PC-3 (cell line): ENCODE results near the gene GPBP1. TPM values are rescaled to one million over a fixed set of nuclear protein-coding genes. Genes with fewer than 3 reads are reported as not detected.

Experiments
- ATAC-seq: fragments of 200-7000 bp; cut with Tn5 transposase; 2 replicates; pipeline ENCODE4 v1.9.1; 2020; ENCODE audit warnings: mild to moderate bottlenecking, moderate library complexity
- BruUV-seq: library from RNA; stranded (reverse); fragments of 400-500 nt; replicated peaks from 2 replicates; lab custom pipeline; 2021; lab: Mats Ljungman, UMichigan
- CTCF ChIA-PET: fragments of 300-600 bp; sonication (Branson Sonifier 250); formaldehyde crosslinking; loops from one replicate; lab custom pipeline; 2022; ENCODE audit warnings: antibody characterized with exemption; lab: Charles Lee
- POLR2A ChIA-PET: fragments of 300-600 bp; sonication (Branson Sonifier 250); formaldehyde crosslinking; loops from one replicate; lab custom pipeline; 2022; ENCODE audit warnings: antibody characterized with exemption; ENCODE audit not compliant: unreplicated experiment; lab: Charles Lee
- DNase-seq: peaks from one replicate; pipeline ENCODE4 v3.0.0-alpha.2; 2015
- H2AFZ ChIP-seq: fragments of 300-600 bp; sonication (generic); 2 replicates; pipeline ENCODE4 v1.6.0; 2016; ENCODE audit warnings: antibody characterized with exemption, low read length
- H3F3A ChIP-seq: fragments of 300-600 bp; sonication (generic); one replicate; pipeline ENCODE4 v1.6.0; 2017; ENCODE audit warnings: antibody characterized with exemption, low read length, control low read depth, mild to moderate bottlenecking; ENCODE audit not compliant: unreplicated experiment
- H3K27ac ChIP-seq: fragments of 300-600 bp; sonication (generic); 2 replicates; pipeline ENCODE4 v1.5.1; 2016; ENCODE audit warnings: mild to moderate bottlenecking, low read length
- H3K27me3 ChIP-seq: fragments of 300-600 bp; sonication (generic); 2 replicates; pipeline ENCODE4 v1.6.1; 2016; ENCODE audit warnings: low read length, mixed read lengths
- H3K36me3 ChIP-seq: fragments of 300-600 bp; sonication (generic); 2 replicates; pipeline ENCODE4 v1.6.1; 2016; ENCODE audit warnings: low read depth, mixed run types, low read length, mixed read lengths
- H3K4me1 ChIP-seq: fragments of 300-600 bp; sonication (generic); 2 replicates; pipeline ENCODE4 v1.5.1; 2016; ENCODE audit warnings: low read length; ENCODE audit not compliant: insufficient read depth
- H3K4me2 ChIP-seq: fragments of 300-600 bp; sonication (generic); 2 replicates; pipeline ENCODE4 v1.6.0; 2016; ENCODE audit warnings: low read length
- H3K4me3 ChIP-seq: fragments of 300-600 bp; sonication (generic); 2 replicates; pipeline ENCODE4 v1.5.1; 2016; ENCODE audit warnings: mild to moderate bottlenecking, low read length, mixed read lengths
- H3K79me2 ChIP-seq: fragments of 300-600 bp; sonication (generic); 2 replicates; pipeline ENCODE4 v1.6.1; 2017; ENCODE audit warnings: low read length, mixed read lengths
- H3K9ac ChIP-seq: fragments of 300-600 bp; sonication (generic); 2 replicates; pipeline ENCODE4 v1.6.0; 2016; ENCODE audit warnings: mild to moderate bottlenecking, low read length
- H3K9me2 ChIP-seq: fragments of 300-600 bp; sonication (generic); replicated peaks from 2 replicates; pipeline ENCODE4 v1.6.1; 2016; ENCODE audit warnings: mixed run types, low read length, mixed read lengths
- H3K9me3 ChIP-seq: fragments of 300-600 bp; sonication (generic); 2 replicates; pipeline ENCODE4 v1.6.1; 2016; ENCODE audit warnings: low read length, mixed read lengths
- H4K20me1 ChIP-seq: fragments of 300-600 bp; sonication (generic); 2 replicates; pipeline ENCODE4 v1.6.1; 2016; ENCODE audit warnings: low read length, mixed read lengths
- EZH2 ChIP-seq: fragments of 300-600 bp; sonication (generic); IDR thresholded peaks from one replicate; pipeline ENCODE4 v1.6.1; 2017; ENCODE audit warnings: antibody characterized with exemption, mild to moderate bottlenecking, low read length; ENCODE audit not compliant: unreplicated experiment
- EZH2phosphoT487 ChIP-seq: fragments of 300-600 bp; sonication (generic); IDR thresholded peaks from 2 replicates; pipeline ENCODE4 v1.6.1; 2018; ENCODE audit warnings: mild to moderate bottlenecking, antibody characterized with exemption, low read length, borderline replicate concordance
- intact Hi-C: fragments of 100-400 bp; cut with micrococcal nuclease; formaldehyde crosslinking; loops from 2 replicates; pipeline ENCODE4 v1.9.0; 2023
- total RNA-seq: library from RNA; depleted of rRNA; stranded (reverse); fragments of >200 nt; gene quantifications from 2 replicates; pipeline ENCODE4 v1.2.3, GENCODE V29; 2014
- TF ChIP-seq, protein P1 (sequence below): fragments of 300-600 bp; sonication (generic); conservative IDR thresholded peaks from 2 replicates; pipeline ENCODE4 v1.5.1; 2017; ENCODE audit warnings: antibody characterized with exemption, low read depth, mild to moderate bottlenecking, low read length

The GPBP1 gene
- total RNA-seq, 1 experiment from 2014 or later: 31.8 TPM

DNA sequence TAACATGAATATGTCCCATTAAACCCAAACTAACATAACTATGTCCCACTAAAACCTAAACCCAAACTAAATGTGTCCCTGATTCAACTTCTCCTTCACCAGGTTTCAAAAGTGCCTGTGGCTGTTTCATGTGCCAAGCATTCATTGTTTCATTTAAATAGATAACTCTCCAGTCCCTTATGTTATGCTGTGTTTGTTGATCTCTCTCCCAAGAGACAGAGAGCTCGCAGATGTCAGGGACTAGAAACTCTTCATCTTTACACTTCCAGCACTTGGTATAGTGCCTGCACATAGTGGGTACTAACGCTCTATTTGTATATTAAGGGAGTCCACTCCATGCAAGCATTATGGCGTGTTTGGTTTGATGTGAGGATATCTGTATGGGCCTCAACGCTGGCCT lies 118.0 kb downstream of the GPBP1 start:
- no peak overlapping the region for H2AFZ ChIP-seq
- no peak overlapping the region for H3K27ac ChIP-seq
- intact Hi-C loops: no loop called here
- no peaks in the 10 kb centered on the region for H4K20me1 ChIP-seq
- CTCF ChIA-PET: no interaction called here
- no peaks in the 10 kb centered on the region for H3K9me3 ChIP-seq
- BruUV-seq: no TSS peak
- no peaks in the 10 kb centered on the region for H3K4me1 ChIP-seq
- ATAC-seq (no peak), DNase-seq (no peak)
- H3K79me2 ChIP-seq: no peaks in the 10 kb centered on the region
- POLR2A ChIA-PET: no interaction called here
- no peak overlapping the region for H3K9ac ChIP-seq
- TF ChIP-seq EZH2phosphoT487: no peak
- TF ChIP-seq, protein P1, sequence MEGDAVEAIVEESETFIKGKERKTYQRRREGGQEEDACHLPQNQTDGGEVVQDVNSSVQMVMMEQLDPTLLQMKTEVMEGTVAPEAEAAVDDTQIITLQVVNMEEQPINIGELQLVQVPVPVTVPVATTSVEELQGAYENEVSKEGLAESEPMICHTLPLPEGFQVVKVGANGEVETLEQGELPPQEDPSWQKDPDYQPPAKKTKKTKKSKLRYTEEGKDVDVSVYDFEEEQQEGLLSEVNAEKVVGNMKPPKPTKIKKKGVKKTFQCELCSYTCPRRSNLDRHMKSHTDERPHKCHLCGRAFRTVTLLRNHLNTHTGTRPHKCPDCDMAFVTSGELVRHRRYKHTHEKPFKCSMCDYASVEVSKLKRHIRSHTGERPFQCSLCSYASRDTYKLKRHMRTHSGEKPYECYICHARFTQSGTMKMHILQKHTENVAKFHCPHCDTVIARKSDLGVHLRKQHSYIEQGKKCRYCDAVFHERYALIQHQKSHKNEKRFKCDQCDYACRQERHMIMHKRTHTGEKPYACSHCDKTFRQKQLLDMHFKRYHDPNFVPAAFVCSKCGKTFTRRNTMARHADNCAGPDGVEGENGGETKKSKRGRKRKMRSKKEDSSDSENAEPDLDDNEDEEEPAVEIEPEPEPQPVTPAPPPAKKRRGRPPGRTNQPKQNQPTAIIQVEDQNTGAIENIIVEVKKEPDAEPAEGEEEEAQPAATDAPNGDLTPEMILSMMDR: no peak
- TF ChIP-seq EZH2: no peak
- H3K36me3 ChIP-seq: no peaks in the 10 kb centered on the region
- no peak overlapping the region for H3K4me3 ChIP-seq
- H3K9me2 ChIP-seq: no peaks in the 10 kb centered on the region
- no peaks in the 10 kb centered on the region for H3F3A ChIP-seq
- no peaks in the 10 kb centered on the region for H3K27me3 ChIP-seq
- no peak overlapping the region for H3K4me2 ChIP-seq

DNA sequence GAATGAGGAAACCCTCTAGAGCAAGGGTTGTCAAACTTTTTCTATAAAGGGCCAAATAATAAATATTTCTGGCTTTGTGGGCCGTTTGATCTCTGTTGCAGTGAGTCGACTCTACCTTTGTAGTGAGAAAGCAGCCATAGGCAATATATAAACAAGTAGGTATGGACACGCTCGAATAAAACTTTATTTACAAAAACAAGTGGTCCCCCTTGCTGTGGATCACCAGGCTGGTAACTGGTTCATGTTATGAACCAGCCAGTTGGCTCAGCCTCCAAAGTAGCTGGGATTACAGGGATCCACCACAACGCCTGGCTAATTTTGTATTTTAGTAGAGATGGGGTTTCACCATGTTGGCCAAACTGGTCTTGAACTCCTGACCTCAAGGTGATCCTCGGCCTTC lies 118.5 kb downstream of the GPBP1 start:
- no peak for TF ChIP-seq EZH2phosphoT487
- TF ChIP-seq, protein P1: no peak
- no peak for TF ChIP-seq EZH2
- no peak overlapping the region for H3K27ac ChIP-seq
- no peaks in the 10 kb centered on the region for H3K27me3 ChIP-seq
- ChIA-PET POLR2A (no interaction called here), CTCF (no interaction called here)
- no peaks in the 10 kb centered on the region for H3K4me1 ChIP-seq
- no TSS peak for BruUV-seq
- H3K36me3 ChIP-seq: no peaks in the 10 kb centered on the region
- H3K4me2 ChIP-seq: no peak overlapping the region
- H4K20me1 ChIP-seq: no peaks in the 10 kb centered on the region
- H3F3A ChIP-seq: no peaks in the 10 kb centered on the region
- no peak overlapping the region for H3K4me3 ChIP-seq
- no peaks in the 10 kb centered on the region for H3K79me2 ChIP-seq
- H2AFZ ChIP-seq: no peak overlapping the region
- DNase-seq (no peak), ATAC-seq (no peak)
- H3K9me2 ChIP-seq: no peaks in the 10 kb centered on the region
- H3K9ac ChIP-seq: no peak overlapping the region
- intact Hi-C loops: no loop called here
- no peaks in the 10 kb centered on the region for H3K9me3 ChIP-seq

DNA sequence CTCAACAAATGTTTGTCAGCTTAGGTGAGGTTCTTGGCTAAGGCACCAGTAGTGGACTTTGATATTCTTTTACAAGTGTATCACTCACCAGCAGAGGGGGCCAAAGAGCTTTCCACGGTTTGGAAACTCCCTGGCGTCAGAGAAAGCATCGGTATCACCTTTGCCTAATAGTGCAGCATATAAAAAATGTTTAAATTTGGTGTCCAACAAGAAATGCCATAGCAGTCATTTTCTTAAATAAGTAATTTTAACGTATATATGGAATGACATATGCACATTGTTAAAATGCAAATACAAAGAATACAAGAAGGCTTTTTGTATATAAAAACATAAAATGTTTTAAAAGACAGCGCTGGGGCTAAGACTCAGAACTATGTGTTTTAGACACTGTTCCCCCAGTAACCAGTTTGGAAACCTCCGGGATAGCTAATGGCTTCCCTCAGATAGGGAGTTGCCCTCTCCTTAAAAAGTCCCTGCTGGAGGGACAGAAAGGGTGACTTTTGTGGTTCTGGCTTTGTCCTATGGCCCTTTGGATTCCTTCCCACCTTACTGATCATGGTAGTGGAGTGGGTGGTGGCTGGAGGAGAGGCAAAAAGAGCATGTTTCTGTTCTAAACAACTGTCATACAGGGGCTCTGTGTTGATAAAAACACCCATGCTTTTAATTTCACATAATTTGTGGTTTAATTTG lies 124.6 kb downstream of the GPBP1 start:
- Histone ChIP-seq H3K4me1 (peaks cover 20% of the 10 kb centered on the region), H3K9ac (peak overlapping the region; percentile 29; the same call in 1 of the 2 replicates), H3K4me3 (0 out of 2 replicates have a peak overlapping the region, but pooled peaks have one; percentile 29), H4K20me1 (no peaks in the 10 kb centered on the region), H2AFZ (no peak overlapping the region), H3K27ac (peak overlapping the region; percentile 28; the same call in 1 of the 2 replicates), H3K9me2 (no peaks in the 10 kb centered on the region), H3K9me3 (no peaks in the 10 kb centered on the region), H3F3A (no peaks in the 10 kb centered on the region), H3K36me3 (no peaks in the 10 kb centered on the region; the same call in 1 of the 2 replicates), H3K4me2 (peak overlapping the region; percentile 66), H3K79me2 (no peaks in the 10 kb centered on the region), H3K27me3 (no peaks in the 10 kb centered on the region)
- intact Hi-C loops: loop anchor here (1.0 to 5.0 kb wide), 5 partner anchors 114 to 589 kb away; no protein-coding TSS in a partner anchor
- BruUV-seq: no TSS peak
- DNase-seq: peak; percentile 86
- ATAC-seq: peak; percentile 79
- TF ChIP-seq, protein P1: peak; percentile 73
- TF ChIP-seq EZH2: no peak
- CTCF ChIA-PET: interaction anchor here (0.5 to 1.6 kb wide), 6 partner anchors 18 to 481 kb away, joined by 3 to 5 read pairs (median 4); no protein-coding TSS in a partner anchor
- POLR2A ChIA-PET: no interaction called here
